ENCODE measurements around the gene ATRN. TPM values are rescaled to one million over a fixed set of nuclear protein-coding genes. Genes with fewer than 3 reads are reported as not detected.

The ATRN gene
- total RNA-seq, 6 experiments from 2014 or later: 46.9 to 82.1 (median 59.1) TPM

DNA sequence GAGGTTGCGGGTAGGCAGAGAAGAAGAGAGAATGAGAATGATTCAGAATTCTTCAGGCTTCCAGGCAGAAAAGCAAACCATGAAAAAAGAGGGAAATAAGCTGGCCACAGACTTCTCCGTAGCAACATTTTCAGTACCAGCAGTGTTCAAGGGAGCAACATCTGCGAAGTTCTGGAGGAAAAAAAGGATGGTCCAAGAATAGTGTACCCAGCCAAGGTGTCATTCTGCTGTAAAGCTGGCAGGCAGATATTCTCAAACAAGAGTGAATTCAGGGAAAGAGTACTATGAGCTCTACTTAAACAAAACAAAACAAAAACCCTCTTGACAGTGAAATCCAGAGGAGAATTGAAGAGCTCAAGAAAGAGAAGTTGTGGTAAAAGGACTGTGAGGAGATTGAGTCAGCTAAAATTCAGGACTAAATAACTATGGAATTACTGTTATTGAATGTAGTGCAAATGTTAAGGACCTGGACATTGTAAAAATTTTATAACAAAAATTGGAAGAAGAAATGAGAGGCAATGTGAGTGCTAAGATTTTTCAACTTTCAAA, 86.5 kb downstream of the ATRN start:
- peak in 1 of 4 donors; percentile 6 for ATAC-seq
- Histone ChIP-seq H3K4me1 (peaks cover 0 to 48% (median 18%) of the 10 kb centered on the region in 4 donors), H3K36me3 (peaks cover 0 to 8% (median 4%) of the 10 kb centered on the region in 4 donors), H3K27ac (peak overlapping the region; percentile 1 to 34 (median 8)), H3K9me3 (no peaks in the 10 kb centered on the region), H3K4me3 (no peak overlapping the region), H3K27me3 (no peaks in the 10 kb centered on the region)
- TF ChIP-seq, protein P1, sequence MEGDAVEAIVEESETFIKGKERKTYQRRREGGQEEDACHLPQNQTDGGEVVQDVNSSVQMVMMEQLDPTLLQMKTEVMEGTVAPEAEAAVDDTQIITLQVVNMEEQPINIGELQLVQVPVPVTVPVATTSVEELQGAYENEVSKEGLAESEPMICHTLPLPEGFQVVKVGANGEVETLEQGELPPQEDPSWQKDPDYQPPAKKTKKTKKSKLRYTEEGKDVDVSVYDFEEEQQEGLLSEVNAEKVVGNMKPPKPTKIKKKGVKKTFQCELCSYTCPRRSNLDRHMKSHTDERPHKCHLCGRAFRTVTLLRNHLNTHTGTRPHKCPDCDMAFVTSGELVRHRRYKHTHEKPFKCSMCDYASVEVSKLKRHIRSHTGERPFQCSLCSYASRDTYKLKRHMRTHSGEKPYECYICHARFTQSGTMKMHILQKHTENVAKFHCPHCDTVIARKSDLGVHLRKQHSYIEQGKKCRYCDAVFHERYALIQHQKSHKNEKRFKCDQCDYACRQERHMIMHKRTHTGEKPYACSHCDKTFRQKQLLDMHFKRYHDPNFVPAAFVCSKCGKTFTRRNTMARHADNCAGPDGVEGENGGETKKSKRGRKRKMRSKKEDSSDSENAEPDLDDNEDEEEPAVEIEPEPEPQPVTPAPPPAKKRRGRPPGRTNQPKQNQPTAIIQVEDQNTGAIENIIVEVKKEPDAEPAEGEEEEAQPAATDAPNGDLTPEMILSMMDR (IDR thresholded peaks at IDR 0.05): no peak
- no peak for TF ChIP-seq POLR2A (IDR thresholded peaks at IDR 0.05)
- DNase-seq: no peak
- 50% methylated on average over 3 of the region's 3 CpGs for WGBS (ENCODE audit: insufficient coverage, low coverage, low lambda C conversion rate, missing lambda C conversion rate)
- intact Hi-C loops (cut with DNase I): no loop called here

DNA sequence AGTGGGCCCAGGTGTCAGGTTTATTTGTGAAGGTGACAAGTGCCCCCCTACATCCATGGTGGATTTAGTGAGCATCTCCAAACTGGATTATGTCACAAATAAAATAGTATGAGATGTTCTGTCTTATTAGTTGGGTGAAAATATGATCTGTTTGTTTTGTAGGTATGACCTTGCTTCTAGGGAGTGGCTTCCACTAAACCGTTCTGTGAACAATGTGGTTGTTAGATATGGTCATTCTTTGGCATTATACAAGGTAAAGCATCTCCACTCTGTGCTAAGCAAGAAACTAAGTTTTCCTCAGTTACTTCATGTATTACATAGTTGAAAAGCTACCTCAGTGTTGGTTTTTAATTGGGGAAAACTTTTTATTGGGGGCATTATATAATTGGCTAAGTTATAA, 88.4 kb downstream of the ATRN start:
- peaks cover 0 to 20% (median 4%) of the 10 kb centered on the region in 4 donors for H3K36me3 ChIP-seq
- ATAC-seq (no peak), DNase-seq (no peak)
- H3K9me3 ChIP-seq: no peaks in the 10 kb centered on the region
- TF ChIP-seq, protein P1 (IDR thresholded peaks at IDR 0.05): no peak
- TF ChIP-seq POLR2A (IDR thresholded peaks at IDR 0.05): no peak
- no peak overlapping the region for H3K27ac ChIP-seq
- intact Hi-C loops (cut with DNase I): no loop called here
- H3K4me3 ChIP-seq: no peak overlapping the region
- 67% methylated on average over 1 of the region's 1 CpG for WGBS (ENCODE audit: insufficient coverage, low coverage, low lambda C conversion rate, missing lambda C conversion rate)
- H3K27me3 ChIP-seq: no peaks in the 10 kb centered on the region
- peaks cover 0 to 33% (median 13%) of the 10 kb centered on the region in 4 donors for H3K4me1 ChIP-seq

DNA sequence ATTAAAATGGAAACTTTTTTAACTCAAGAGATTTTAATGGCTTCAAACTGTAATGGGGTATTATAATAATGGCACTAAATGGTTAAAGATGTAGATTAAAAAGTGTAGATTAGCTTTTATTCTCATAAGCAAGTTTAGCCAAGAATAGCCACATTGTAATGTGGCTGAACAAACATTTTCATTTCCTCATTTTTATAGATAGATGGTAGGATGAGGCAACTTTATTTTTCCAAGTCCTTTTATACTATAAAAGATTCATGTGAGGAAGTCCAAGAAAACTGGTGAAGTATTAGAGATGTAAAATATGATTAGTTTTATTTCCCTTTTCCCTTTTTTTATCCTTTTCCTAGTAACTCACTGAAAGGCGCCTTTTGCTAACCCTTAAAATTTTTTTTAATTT, 88.8 kb downstream of the ATRN start:
- Histone ChIP-seq H3K36me3 (peaks cover 0 to 24% (median 4%) of the 10 kb centered on the region in 4 donors), H3K27ac (no peak overlapping the region), H3K4me3 (no peak overlapping the region), H3K27me3 (no peaks in the 10 kb centered on the region), H3K9me3 (no peaks in the 10 kb centered on the region), H3K4me1 (peaks cover 0 to 29% (median 11%) of the 10 kb centered on the region in 4 donors)
- DNase-seq (no peak), ATAC-seq (no peak)
- WGBS (ENCODE audit: insufficient coverage, low coverage, low lambda C conversion rate, missing lambda C conversion rate): 77% methylated on average over 1 of the region's 1 CpG
- TF ChIP-seq POLR2A (IDR thresholded peaks at IDR 0.05): no peak
- TF ChIP-seq, protein P1 (IDR thresholded peaks at IDR 0.05): no peak
- intact Hi-C loops (cut with DNase I): no loop called here

DNA sequence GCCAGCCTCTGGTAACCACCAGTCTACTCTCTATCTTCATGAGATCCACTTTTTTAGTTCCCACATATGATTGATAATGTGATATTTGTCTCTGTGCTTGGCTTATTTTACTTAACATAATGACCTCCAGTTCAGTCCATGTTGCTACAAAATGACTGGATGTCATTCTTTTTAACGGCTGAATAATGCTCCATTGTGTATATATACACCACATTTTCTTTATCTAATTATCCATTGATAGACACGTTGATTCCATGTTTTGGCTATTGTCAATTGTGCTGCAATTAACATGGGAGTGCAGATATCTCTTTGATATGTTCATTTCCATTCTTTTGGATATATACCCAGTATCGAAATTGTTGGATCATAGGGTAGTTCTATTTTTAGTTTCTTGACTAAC, 89.3 kb downstream of the ATRN start:
- ATAC-seq (no peak), DNase-seq (no peak)
- Histone ChIP-seq H3K4me3 (no peak overlapping the region), H3K27me3 (no peaks in the 10 kb centered on the region), H3K9me3 (no peaks in the 10 kb centered on the region), H3K4me1 (peaks cover 0 to 26% (median 11%) of the 10 kb centered on the region in 4 donors), H3K36me3 (peaks cover 0 to 24% (median 4%) of the 10 kb centered on the region in 4 donors), H3K27ac (no peak overlapping the region)
- intact Hi-C loops (cut with DNase I): no loop called here
- 89% methylated on average over 3 of the region's 3 CpGs for WGBS (ENCODE audit: insufficient coverage, low coverage, low lambda C conversion rate, missing lambda C conversion rate)
- TF ChIP-seq POLR2A (IDR thresholded peaks at IDR 0.05): no peak
- TF ChIP-seq, protein P1 (IDR thresholded peaks at IDR 0.05): no peak

All from right lobe of liver (tissue), 6 donors.